Measurements from ENCODE around the gene LY6G6D.

GRCh38 chr6:31737991-31738979, 23.1 kb downstream of the LY6G6D start:
- peak; percentile 11 for TF ChIP-seq CTCF (IDR thresholded peaks at IDR 0.05)
- TF ChIP-seq EZH2 (IDR thresholded peaks at IDR 0.05; ENCODE audit: borderline replicate concordance, insufficient read depth, low read depth, low read length, poor library complexity, severe bottlenecking) = no peak
